Upper lobe of left lung (tissue), 4 donors: ENCODE measurements around the gene FOXP1.

Source experiments
- POLR2A ChIP-seq, 4 donors: fragments of 450-650 bp; IDR thresholded peaks; one replicate each; pipeline ENCODE4 v1.5.1; 2016 to 2017; ENCODE audit warnings: antibody characterized with exemption in 4 of 4, mild to moderate bottlenecking in 2 of 4
- POLR2AphosphoS5 ChIP-seq, 2 donors: sonication (generic); formaldehyde crosslinking; IDR thresholded peaks; one replicate each; pipeline ENCODE4 v1.5.1; 2017; ENCODE audit warnings: antibody characterized with exemption in 2 of 2
- TF ChIP-seq, protein P1 (sequence below), 6 experiments: fragments of 450-650 bp in 4 of 6; fragments of 200-600 bp in 2 of 6; sonication (generic) in 2 of 6; IDR thresholded peaks; one replicate each; pipeline ENCODE4 v1.5.1; 2016 to 2019; ENCODE audit warnings: antibody characterized with exemption in 6 of 6

DNA sequence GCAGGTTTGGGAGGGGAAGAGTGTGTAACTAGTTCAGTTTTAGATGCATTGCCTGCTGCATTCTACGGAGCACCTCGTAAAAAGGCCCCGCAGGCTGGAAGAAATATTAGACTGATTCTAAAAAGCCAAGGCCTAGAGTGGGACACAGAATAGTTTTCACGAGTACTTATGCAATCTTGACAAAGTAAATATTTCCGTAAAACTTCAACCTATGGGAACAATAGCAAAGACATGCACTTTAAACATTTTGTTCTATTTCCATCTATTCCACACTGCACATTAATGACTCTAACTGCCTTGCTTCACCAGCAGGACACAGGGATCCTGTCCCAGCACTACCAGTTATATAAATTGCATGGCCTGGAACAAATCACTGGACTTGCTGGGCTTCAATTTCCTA, 260.0 kb downstream of the FOXP1 start:
- TF ChIP-seq POLR2AphosphoS5 (IDR thresholded peaks at IDR 0.05) (no peak), POLR2A (IDR thresholded peaks at IDR 0.05) (no peak)
- TF ChIP-seq, protein P1, sequence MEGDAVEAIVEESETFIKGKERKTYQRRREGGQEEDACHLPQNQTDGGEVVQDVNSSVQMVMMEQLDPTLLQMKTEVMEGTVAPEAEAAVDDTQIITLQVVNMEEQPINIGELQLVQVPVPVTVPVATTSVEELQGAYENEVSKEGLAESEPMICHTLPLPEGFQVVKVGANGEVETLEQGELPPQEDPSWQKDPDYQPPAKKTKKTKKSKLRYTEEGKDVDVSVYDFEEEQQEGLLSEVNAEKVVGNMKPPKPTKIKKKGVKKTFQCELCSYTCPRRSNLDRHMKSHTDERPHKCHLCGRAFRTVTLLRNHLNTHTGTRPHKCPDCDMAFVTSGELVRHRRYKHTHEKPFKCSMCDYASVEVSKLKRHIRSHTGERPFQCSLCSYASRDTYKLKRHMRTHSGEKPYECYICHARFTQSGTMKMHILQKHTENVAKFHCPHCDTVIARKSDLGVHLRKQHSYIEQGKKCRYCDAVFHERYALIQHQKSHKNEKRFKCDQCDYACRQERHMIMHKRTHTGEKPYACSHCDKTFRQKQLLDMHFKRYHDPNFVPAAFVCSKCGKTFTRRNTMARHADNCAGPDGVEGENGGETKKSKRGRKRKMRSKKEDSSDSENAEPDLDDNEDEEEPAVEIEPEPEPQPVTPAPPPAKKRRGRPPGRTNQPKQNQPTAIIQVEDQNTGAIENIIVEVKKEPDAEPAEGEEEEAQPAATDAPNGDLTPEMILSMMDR (IDR thresholded peaks at IDR 0.05): no peak
